Hepatocyte (in vitro differentiated cells): Measurements from ENCODE around the gene PHF10.

Experiments used
- CTCF ChIP-seq: fragments of 200-600 bp; sonication (generic); IDR thresholded peaks from 2 replicates; pipeline ENCODE4 v1.5.1; 2016; ENCODE audit warnings: antibody characterized with exemption, mild to moderate bottlenecking; ENCODE audit not compliant: poor library complexity
- EZH2 ChIP-seq: fragments of 200-600 bp; sonication (generic); IDR thresholded peaks from 2 replicates; pipeline ENCODE4 v1.6.1; 2016; ENCODE audit warnings: antibody characterized with exemption, mild to moderate bottlenecking, borderline replicate concordance
- EZH2phosphoT487 ChIP-seq: fragments of 200-600 bp; sonication (generic); IDR thresholded peaks from one replicate; pipeline ENCODE4 v1.6.1; 2018; ENCODE audit warnings: antibody characterized with exemption, mild to moderate bottlenecking, low read depth, moderate library complexity; ENCODE audit not compliant: unreplicated experiment, severe bottlenecking

- TF ChIP-seq CTCF (no peak), EZH2 (no peak), EZH2phosphoT487 (no peak)
Measured at GRCh38 chr6:169766232-169766631, 41.9 kb upstream of the PHF10 start.
